GM23338 (cell line): ENCODE measurements around the gene MAPK4.

Experiments used
- EZH2 ChIP-seq: fragments of 200-600 bp; sonication (generic); IDR thresholded peaks from one replicate; pipeline ENCODE4 v1.8.0; 2017; ENCODE audit warnings: antibody characterized with exemption, mild to moderate bottlenecking, low read depth; ENCODE audit not compliant: unreplicated experiment
- STAT1 ChIP-seq: IDR thresholded peaks from one replicate; pipeline ENCODE4 v1.6.1; 2016; ENCODE audit warnings: antibody characterized with exemption; ENCODE audit not compliant: unreplicated experiment
- ZNF331 ChIP-seq: fragments of 250-450 bp; sonication (Bioruptor Pico); IDR thresholded peaks from 2 replicates; pipeline ENCODE4 v1.5.0; 2020; ENCODE audit warnings: low read depth, mild to moderate bottlenecking, moderate library complexity
- TF ChIP-seq, protein P1 (sequence below), 2 experiments: fragments of 200-600 bp in 1 of 2; sonication (generic) in 1 of 2; conservative IDR thresholded peaks; 2 replicates each; pipeline versions ENCODE4 v1.5.1 to v1.6.1; 2016 to 2017; ENCODE audit warnings: antibody characterized with exemption in 2 of 2, low read depth in 2 of 2, mild to moderate bottlenecking in 2 of 2, moderate library complexity in 1 of 2

GRCh38 chr18:50662177-50662576 lies 102.3 kb downstream of the MAPK4 start:
- TF ChIP-seq, protein P1, sequence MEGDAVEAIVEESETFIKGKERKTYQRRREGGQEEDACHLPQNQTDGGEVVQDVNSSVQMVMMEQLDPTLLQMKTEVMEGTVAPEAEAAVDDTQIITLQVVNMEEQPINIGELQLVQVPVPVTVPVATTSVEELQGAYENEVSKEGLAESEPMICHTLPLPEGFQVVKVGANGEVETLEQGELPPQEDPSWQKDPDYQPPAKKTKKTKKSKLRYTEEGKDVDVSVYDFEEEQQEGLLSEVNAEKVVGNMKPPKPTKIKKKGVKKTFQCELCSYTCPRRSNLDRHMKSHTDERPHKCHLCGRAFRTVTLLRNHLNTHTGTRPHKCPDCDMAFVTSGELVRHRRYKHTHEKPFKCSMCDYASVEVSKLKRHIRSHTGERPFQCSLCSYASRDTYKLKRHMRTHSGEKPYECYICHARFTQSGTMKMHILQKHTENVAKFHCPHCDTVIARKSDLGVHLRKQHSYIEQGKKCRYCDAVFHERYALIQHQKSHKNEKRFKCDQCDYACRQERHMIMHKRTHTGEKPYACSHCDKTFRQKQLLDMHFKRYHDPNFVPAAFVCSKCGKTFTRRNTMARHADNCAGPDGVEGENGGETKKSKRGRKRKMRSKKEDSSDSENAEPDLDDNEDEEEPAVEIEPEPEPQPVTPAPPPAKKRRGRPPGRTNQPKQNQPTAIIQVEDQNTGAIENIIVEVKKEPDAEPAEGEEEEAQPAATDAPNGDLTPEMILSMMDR (conservative IDR thresholded peaks at IDR 0.05; ENCODE audit: low read depth in 2 of 2): peak; percentile 76 to 80
- no peak for TF ChIP-seq EZH2
- TF ChIP-seq ZNF331: no peak
- no peak for TF ChIP-seq STAT1
